WTC11 (cell line): ENCODE results near the gene RFX3.

Experiments
- CTCF ChIP-seq: fragments of 200-600 bp; IDR thresholded peaks from 2 replicates; pipeline ENCODE4 v1.8.0; 2022; ENCODE audit warnings: antibody characterized with exemption
- ESRRA ChIP-seq: sonication (generic); formaldehyde crosslinking; IDR thresholded peaks from 2 replicates; pipeline ENCODE4 v1.8.1; 2022; ENCODE audit warnings: mild to moderate bottlenecking, missing genetic modification reagents, borderline replicate concordance
- FOXJ3 ChIP-seq: sonication (generic); formaldehyde crosslinking; IDR thresholded peaks from 2 replicates; pipeline ENCODE4 v1.9.0; 2021; ENCODE audit warnings: missing genetic modification reagents, mild to moderate bottlenecking, borderline replicate concordance
- JUN ChIP-seq: sonication (generic); formaldehyde crosslinking; IDR thresholded peaks from 2 replicates; pipeline ENCODE4 v1.8.0; 2023; ENCODE audit warnings: mild to moderate bottlenecking, missing genetic modification reagents
- NFYB ChIP-seq: sonication (generic); formaldehyde crosslinking; conservative IDR thresholded peaks from 2 replicates; pipeline ENCODE4 v1.8.0; 2022; ENCODE audit warnings: low read depth, missing genetic modification reagents
- SOX15 ChIP-seq: fragments of 250-450 bp; sonication (Bioruptor Pico); IDR thresholded peaks from 2 replicates; pipeline ENCODE4 v1.9.0; 2021; ENCODE audit warnings: mild to moderate bottlenecking
- TEAD4 ChIP-seq: sonication (generic); formaldehyde crosslinking; IDR thresholded peaks from 2 replicates; pipeline ENCODE4 v1.8.0; 2022; ENCODE audit warnings: mild to moderate bottlenecking, missing genetic modification reagents
- ZBTB21 ChIP-seq: sonication (generic); formaldehyde crosslinking; IDR thresholded peaks from 2 replicates; pipeline ENCODE4 v1.8.1; 2023; ENCODE audit warnings: mild to moderate bottlenecking, missing genetic modification reagents, borderline replicate concordance
- ZSCAN18 ChIP-seq: fragments of 250-450 bp; sonication (Bioruptor Pico); IDR thresholded peaks from 2 replicates; pipeline ENCODE4 v2.1.2; 2022; ENCODE audit warnings: mild to moderate bottlenecking, moderate library complexity
- TF ChIP-seq, protein P1 (sequence below): sonication (generic); formaldehyde crosslinking; IDR thresholded peaks from 2 replicates; pipeline ENCODE4 v1.8.1; 2023; ENCODE audit warnings: mild to moderate bottlenecking, missing genetic modification reagents, moderate library complexity
- TF ChIP-seq, protein P2 (sequence below): sonication (generic); formaldehyde crosslinking; IDR thresholded peaks from 2 replicates; pipeline ENCODE4 v1.8.0; 2022; ENCODE audit warnings: mild to moderate bottlenecking, missing genetic modification reagents

- TF ChIP-seq, protein P1, sequence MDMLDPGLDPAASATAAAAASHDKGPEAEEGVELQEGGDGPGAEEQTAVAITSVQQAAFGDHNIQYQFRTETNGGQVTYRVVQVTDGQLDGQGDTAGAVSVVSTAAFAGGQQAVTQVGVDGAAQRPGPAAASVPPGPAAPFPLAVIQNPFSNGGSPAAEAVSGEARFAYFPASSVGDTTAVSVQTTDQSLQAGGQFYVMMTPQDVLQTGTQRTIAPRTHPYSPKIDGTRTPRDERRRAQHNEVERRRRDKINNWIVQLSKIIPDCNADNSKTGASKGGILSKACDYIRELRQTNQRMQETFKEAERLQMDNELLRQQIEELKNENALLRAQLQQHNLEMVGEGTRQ, result no peak
- TF ChIP-seq CTCF (no peak), ESRRA (CRISPR knock-in tag) (no peak), TEAD4 (CRISPR knock-in tag) (no peak), JUN (no peak), FOXJ3 (no peak), NFYB (CRISPR knock-in tag) (no peak), ZSCAN18 (CRISPR knock-in tag) (no peak), SOX15 (CRISPR knock-in tag) (no peak), ZBTB21 (CRISPR knock-in tag) (no peak)
- TF ChIP-seq, protein P2, sequence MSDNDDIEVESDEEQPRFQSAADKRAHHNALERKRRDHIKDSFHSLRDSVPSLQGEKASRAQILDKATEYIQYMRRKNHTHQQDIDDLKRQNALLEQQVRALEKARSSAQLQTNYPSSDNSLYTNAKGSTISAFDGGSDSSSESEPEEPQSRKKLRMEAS (CRISPR knock-in tag), result no peak
Measured at GRCh38 chr9:3332802-3333201, 193.0 kb downstream of the RFX3 start.
